Coronary artery (tissue), 2 donors: ENCODE results near the gene FIBCD1.

Experiments used
- DNase-seq: peaks from one replicate; pipeline ENCODE4 v3.0.0-alpha.2; 2017; ENCODE audit warnings: low spot score
- H3K27ac ChIP-seq, 2 donors: fragments of 200-600 bp; sonication (generic); one replicate each; pipeline ENCODE4 v1.5.1; 2016 to 2019
- H3K4me3 ChIP-seq: fragments of 200-600 bp; sonication (generic); 2 replicates; pipeline ENCODE4 v1.5.1; 2016; ENCODE audit warnings: mild to moderate bottlenecking, moderate library complexity
- TF ChIP-seq, protein P1 (sequence below): fragments of 200-600 bp; sonication (generic); IDR thresholded peaks from one replicate; pipeline ENCODE4 v1.5.1; 2019; ENCODE audit warnings: antibody characterized with exemption

Gene FIBCD1

DNA sequence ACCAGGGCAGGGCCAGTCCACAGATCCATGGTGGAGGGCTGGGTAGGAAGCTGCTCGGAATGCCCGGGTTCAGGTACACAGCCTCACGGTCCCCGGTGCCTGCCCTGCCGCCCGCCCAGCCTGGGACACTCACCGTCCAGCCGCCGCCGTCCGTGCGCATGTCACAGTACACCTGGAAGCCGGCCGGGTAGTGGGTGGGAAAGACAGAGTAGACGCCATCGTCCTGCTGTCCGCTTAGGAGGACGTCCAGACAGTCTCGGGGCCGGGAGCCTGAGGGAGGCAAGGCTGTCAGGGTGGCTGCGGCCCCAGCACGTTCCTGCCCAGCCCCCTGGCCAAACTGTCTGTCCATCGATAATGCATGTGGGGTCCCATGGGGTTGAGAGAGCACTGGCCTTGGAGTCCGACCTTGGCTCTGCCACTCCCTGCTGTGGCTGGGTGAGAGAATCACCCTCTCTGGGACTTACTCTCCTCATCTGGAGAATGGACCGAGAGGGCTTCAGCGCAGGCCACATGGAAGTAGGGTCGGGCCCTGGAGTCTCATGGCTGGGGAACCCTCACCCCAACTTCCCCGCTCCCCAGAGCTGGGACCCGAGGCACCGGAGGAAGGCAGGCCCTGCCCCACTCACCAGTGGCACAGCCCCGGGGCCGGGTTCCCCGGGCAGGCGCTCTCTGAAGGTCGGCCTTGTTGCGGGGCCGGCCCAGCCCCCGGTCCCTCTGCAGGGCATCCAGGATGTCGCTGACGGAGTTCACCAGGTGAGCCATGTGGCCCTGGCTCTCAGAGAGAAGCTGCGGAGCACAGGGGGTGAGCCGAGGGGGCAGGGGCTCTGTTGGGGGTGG lies 15.2 kb downstream of the FIBCD1 start:
- Histone ChIP-seq H3K4me3 (no peak overlapping the region), H3K27ac (no peak overlapping the region)
- no peak for DNase-seq
- TF ChIP-seq, protein P1, sequence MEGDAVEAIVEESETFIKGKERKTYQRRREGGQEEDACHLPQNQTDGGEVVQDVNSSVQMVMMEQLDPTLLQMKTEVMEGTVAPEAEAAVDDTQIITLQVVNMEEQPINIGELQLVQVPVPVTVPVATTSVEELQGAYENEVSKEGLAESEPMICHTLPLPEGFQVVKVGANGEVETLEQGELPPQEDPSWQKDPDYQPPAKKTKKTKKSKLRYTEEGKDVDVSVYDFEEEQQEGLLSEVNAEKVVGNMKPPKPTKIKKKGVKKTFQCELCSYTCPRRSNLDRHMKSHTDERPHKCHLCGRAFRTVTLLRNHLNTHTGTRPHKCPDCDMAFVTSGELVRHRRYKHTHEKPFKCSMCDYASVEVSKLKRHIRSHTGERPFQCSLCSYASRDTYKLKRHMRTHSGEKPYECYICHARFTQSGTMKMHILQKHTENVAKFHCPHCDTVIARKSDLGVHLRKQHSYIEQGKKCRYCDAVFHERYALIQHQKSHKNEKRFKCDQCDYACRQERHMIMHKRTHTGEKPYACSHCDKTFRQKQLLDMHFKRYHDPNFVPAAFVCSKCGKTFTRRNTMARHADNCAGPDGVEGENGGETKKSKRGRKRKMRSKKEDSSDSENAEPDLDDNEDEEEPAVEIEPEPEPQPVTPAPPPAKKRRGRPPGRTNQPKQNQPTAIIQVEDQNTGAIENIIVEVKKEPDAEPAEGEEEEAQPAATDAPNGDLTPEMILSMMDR = no peak

- TF ChIP-seq, protein P1 = no peak
- H3K4me3 ChIP-seq = no peak overlapping the region
- DNase-seq = no peak
- H3K27ac ChIP-seq = no peak overlapping the region
Measured at GRCh38 chr9:130922893-130923610, 16.0 kb downstream of the FIBCD1 start.

- Histone ChIP-seq H3K27ac (no peak overlapping the region), H3K4me3 (no peak overlapping the region)
- DNase-seq = no peak
- TF ChIP-seq, protein P1 = no peak
Measured at GRCh38 chr9:130921989-130922892, 16.8 kb downstream of the FIBCD1 start.

DNA sequence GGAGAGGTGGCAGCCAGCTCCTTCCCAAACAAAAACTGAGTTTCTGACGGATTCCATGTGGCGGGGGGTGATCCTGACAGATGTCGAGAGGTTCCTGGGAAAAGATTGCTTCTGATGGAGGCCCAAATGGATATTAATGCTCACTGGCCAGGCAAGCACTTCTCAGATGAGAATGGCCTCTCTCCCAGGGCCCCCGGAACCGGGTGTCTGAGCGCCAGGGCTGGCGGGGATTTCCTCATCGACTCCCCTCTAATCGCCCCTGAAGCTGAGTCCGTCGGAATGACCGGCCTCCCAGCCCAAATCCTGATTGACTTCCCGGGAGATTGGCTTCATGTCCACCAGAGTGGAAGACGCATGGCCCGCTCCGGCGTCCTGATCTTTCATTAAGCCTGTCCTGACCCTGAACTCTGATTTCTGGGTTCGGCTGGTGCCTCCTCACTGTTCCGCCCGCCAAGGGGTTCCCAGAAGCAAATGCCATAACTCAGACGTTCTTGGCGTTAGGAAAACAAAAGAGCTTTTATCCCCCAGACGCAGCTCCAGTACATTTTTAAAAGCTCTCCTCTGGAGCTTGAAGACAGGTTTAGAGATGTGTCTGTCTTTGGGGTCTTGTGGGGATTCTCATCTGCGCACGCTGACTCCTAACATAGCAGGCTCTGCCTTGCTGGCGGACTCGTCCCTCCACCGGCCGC lies 17.6 kb downstream of the FIBCD1 start:
- H3K4me3 ChIP-seq = no peak overlapping the region
- no peak for DNase-seq
- TF ChIP-seq, protein P1 = no peak
- H3K27ac ChIP-seq = no peak overlapping the region

DNA sequence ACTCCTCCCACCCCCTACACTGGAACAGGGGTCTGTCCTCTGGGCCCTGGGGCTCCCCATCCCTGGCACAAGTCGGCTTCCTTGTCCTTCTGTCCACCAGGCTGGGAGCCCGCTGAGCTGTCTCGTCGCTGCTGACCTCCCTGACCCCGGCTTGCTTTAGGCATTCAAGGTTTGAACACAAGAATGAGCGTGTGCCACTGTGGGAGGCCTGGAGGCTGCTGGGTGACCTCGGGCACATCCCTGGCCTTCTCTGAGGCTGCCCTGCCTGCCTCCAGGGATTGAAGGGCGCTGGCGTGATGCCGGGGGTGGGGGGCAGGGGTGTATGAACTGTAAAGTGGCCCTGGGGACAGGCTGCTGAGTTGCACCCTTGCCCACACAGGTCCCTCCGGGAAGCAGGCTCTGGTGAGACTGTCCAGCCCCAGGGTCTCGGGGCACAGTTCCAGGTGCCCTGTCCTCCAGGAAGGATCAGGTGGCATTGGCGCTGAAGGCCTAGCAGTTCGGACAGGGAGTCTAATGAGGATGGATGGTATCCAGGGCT lies 18.2 kb downstream of the FIBCD1 start:
- TF ChIP-seq, protein P1 = no peak
- no peak for DNase-seq
- no peak overlapping the region for H3K4me3 ChIP-seq
- no peak overlapping the region for H3K27ac ChIP-seq

DNA sequence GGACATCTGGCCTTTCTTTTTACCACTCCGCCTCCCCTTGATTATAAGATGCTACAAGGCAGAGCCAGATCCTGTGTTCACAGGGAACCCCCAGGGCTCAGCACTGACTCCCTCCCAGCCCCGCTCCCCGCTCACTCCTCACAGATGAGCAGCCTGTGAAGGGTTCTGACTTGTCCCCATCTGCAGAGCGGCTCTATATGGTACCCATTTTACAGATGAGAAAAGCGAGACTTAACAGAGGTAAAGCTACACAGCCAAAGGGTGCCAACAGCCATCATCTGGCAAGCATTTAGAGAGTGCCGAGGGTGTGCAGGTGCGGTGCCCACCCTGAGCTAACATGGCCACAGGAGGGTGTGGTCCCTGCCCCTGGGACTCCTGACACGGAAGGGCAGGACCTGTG lies 18.8 kb downstream of the FIBCD1 start:
- DNase-seq = no peak
- H3K27ac ChIP-seq = no peak overlapping the region
- no peak overlapping the region for H3K4me3 ChIP-seq
- TF ChIP-seq, protein P1 = no peak
